T-helper 22 cell (primary cell): Measurements from ENCODE around the gene WDR1.

Source experiments
- DNase-seq: peaks from one replicate; pipeline ENCODE4 v3.0.0-alpha.2; 2020; ENCODE audit warnings: low read depth

The WDR1 gene

DNA sequence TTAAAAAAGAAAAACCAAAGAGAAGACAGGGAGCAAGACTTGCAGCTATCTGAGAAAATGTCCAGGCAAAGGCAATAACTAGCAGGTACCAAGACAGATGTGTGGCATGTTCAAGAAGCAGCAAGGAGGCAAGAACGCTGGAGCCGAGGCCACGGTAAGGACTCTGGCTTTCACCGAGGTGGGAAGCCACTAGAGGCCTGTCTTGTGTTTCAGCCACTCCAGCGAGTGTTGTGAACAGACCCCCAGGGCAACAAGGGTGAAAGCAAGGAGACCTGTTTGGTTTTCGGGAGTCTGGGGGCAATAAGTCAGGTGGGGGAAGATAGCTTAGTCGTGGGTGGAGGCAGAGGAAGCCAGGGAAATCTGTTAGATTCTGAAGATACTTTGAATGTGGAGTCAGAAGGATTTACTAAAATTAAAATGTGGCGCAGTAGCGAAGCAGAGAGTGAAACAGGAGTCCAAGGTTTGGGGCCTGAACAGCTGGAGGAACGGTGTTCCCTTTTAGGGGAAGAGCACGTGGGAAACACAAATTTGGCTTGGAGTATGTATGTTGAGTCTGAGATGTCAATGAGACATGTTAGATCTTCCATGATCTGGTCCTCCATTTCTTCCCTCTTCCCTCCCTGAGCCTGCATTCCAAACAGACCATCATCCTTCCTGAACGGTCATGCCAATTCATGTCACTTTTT, 3.1 kb downstream of the WDR1 start:
- no peak for DNase-seq

DNA sequence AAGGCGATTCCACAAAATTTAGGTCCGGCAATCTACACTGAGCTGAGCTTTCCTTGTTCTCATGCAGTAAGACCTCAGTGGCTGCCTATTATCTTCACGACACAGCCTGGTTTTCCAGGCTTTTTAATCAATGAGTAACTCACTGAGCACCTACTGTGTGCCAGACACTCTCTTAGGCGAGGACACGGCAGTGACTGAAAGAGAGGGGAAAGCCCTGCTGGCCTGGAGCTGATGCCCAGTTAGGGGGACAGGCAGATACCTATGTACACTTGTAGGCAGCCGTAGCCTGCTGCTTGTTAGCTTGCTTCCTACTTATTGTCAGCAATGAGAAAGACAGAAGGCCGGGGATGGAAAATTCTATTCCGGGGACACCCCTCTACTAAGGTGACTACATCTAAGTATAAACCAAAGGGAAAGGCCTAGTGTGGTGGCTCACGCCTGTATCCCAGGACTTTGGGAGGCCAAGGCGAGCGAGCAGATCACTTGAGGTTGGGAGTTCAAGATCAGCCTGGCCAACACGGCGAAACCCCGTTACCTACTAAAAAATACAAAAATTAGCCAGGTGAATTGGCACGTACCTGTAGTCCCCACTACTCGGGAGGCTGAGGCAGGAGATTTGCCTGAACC, 3.8 kb downstream of the WDR1 start:
- no peak for DNase-seq

DNA sequence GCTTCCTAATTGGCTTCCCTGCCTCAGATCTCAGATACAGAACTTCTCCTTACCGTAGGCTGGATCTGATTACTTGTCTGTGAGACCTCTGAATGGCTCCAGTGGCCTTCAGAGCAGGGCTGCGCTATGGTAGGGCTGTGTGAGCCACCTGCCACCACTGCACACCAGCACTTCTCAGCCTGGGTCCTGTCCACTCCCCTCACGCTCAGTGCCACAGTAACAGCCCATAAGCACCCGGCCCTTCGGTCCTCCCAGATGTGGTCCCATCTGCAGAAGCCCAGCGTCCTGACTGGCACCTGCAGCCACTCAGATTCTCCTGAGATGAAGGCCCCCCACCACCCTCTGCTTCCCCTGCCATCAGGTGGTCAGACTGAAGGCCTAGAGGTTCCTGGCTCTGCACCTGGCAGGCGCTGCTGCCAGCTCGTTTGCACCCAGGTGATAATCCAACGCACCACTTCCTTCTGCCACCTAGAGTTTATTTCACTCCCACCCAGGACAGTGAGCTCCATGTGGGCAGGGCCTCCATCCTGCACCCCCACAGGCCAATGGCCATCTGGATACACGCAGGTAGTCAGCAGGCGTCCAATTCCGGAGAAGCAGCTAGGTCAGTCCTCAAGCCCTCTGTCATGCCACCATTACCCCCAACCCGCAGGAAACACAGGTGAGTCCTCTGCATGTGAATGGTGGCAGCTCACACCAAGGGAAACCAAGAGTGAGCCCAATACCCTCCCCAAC, 5.4 kb downstream of the WDR1 start:
- DNase-seq = no peak

DNA sequence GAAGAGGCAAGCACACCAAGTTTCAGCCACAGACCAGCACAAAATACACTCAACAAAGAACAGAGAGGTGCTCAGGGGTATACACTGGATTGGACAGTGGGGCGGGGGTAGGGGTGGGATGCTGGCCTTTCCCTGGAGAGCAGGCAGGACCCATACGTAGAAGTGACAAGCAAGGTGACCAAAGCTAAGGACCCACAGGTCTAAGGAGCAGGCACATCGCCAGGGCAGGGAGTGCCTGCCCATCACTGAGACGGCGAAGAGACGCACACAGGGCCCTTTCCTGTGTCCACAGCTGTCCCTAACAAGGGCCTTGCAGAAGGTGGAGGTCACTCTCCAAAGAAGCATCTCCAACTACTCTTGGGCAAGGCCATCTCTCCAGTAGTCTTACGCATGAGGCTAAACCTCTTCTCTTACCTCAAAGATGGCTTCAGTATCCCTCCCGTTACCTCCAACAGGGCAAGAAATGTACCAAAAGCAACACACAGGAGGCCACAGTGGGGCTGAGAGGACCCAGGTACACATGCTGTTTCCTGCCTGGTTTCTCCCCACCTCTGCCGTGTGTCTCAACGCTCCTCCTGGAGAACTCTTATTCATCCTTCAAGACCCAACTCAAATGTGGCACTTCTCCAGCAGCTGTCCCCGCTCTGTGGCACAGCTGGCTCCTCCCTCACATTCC, 6.5 kb downstream of the WDR1 start:
- DNase-seq = no peak

DNA sequence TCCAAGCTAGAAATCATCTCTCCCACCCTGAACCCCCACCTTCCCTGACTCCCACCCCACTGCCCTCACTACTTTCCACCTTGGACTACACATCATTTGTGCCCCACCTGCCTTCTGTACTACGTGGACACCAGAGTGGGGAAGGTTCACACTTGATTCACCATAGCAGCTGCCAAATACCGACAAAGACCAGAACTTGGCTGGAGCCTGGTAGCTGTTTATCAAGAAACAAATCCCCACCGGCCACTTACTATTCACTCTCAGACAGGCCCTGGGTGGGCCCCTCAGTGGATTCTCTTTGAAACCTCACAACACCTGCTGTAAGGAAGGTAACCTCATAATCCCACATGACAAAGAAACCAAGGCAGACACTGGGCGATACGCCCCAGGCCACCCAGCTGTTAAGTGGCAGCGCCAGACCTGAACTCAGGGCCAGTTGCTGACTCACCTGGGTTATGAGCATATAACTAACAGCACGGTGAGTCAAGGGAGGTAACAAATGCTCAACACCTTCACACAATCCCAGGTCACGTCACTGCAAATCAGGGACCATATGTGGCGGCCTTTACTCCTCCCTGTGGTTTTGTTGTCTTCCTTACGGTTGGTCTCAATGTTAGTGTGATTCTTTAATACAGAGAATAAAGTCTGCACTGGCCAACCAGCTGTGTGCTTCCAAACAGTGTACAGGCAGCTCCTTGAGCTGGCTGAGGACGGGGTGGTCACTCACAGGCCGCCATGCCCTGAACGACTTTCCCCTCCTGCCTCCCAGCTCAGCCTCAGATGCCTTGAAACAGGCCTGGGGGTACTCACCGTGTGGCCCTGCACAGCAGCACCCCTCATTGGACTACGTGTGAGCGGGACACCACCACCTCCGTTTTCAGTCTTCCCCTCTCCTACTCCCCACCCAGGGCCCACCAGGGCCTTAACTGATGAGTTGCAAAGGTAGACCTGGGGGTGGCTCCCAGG, 7.5 kb downstream of the WDR1 start:
- peak; percentile 50 for DNase-seq

DNA sequence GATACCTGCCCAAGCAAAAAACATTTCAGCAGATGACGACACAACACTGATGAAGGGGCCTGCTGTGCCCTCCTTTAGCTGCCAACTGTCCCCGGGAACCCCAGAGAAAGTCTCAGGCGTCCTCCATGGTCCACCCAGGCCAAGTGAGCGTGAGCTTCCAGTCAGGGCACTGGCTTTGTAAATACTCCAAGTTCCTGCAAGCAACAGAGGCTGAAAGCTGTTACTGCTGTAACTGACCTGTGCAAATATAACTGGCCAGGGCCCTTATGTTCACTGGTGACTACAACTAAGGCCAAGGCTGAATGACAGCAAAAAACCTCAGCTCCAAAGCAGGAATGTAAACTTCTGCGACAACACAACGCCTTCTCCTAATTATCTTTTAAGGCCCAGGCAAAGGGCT, 8.2 kb downstream of the WDR1 start:
- DNase-seq = no peak

DNA sequence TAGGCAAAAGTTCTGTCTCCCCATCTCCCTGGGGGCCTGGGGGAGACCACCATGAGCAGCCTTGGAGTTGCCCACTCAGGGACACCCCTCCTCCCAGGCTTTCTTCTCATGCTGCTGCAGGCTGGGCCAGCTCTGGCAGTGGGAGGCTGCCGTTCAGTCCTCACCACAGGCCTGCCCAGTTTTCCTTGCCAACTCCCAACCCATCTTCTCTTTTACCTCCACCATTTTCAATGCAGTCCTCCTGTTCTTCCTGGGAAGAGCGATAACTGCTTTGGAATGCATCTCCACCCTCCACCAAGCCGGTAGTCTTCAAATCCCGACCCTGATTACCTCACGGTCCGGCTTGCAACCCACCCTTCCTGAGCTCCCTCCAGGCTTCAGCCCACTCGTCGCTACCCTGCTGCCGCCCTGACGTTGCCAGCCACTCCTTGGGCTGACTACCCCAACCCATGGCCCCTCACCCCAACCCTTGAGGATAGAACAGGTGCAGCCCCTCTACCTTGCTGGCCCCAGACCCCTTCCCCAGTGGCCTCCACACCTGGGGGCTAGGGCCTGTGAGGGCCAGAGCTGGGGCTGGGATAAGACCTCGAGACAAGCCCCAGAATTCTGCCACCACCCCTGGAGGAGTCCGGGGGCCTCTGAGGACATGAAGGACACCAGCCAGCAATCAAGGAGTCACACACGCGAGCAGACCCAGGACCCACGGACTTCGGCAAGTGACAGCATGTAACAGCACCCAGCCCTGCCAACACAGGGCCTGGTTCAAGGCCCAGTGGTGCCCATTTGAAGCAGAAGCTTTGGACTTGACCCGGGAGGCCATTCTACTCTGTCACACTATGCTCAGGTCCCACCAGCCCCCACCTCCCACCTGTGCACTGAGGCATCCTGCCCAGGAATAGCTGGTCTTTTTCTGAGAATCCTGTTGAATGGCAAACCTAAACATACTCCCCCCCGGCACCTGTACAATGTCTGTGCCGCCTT, 9.2 kb downstream of the WDR1 start:
- DNase-seq = no peak

DNA sequence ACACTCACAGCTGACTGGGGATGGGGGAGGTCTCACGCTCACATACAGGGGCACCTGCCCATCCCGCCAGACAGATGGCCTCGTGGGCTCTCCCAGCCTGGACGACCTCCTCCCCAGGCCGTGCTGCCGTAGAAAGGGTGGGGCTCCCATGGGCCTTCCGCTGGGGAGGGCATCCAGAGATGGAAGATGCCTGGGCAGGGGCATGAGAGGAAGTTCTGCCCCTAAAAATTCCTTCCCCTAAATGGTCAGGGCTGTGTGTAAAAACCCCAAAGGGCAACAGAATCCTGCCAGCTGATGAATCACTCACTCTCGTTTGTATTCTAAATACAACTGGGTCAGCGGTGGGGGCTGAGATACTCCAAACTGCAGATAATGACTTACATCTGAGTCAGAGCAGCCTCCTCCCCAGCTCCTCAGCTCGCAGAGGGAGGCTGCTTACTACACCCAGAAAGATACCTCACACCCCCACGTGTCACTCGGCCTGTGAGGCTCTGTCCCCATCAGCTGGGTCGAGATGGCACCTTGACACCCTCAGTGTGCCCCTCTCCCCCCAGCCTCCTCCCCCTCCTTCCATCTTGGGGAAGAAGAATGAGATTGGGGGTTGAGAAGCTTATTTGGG, 10.1 kb downstream of the WDR1 start:
- DNase-seq = peak; percentile 69

DNA sequence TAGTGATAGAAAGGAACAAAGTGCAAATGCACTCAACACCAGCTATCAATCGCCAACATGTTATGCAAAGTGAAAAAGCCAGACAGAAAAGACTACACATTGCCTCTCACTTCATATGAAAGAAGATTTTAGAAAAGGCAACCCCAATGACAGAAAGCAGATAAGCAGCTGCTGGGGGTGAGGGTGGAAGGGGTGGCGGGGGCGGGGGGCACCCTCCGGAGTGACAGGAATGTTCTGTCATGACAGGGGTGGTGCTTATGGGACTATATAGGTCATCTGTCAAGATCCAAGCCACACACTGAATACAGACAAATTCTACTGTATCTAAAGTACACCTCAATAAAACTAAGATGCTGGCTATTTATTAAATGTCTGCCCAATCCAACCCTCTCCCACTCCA, 10.7 kb downstream of the WDR1 start:
- DNase-seq = no peak

DNA sequence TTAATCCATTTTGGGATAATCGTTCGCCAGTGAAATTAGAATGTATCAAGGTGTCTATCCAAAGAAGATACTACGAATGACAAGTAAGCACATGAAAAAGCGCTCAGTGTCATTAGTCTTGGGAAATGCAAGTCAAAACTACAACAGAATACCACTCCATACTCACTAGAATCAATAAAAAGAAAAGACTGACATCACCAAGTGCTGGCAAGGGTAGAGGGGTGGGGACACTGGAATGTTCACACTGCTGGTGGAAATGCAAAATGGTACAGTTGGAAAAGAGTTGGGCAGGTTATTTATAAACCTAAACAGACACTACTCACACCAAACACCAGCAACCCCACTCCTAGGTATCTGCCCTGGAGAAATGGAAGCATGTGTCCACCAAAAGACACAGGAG, 11.2 kb downstream of the WDR1 start:
- DNase-seq = no peak

DNA sequence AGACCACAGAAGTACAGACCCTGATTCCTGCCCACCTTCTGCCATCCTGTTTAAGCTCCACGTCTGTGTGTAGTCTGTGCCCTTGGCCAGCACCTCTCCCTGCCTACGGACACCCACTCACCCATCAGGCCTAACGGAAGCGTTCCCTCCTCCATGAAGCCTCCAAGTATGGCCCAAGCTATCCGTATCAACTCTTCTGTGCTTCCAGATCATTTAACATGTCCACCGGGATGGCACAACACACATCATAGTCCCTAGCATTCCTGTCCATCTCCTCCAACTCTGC, 11.7 kb downstream of the WDR1 start:
- DNase-seq = no peak

DNA sequence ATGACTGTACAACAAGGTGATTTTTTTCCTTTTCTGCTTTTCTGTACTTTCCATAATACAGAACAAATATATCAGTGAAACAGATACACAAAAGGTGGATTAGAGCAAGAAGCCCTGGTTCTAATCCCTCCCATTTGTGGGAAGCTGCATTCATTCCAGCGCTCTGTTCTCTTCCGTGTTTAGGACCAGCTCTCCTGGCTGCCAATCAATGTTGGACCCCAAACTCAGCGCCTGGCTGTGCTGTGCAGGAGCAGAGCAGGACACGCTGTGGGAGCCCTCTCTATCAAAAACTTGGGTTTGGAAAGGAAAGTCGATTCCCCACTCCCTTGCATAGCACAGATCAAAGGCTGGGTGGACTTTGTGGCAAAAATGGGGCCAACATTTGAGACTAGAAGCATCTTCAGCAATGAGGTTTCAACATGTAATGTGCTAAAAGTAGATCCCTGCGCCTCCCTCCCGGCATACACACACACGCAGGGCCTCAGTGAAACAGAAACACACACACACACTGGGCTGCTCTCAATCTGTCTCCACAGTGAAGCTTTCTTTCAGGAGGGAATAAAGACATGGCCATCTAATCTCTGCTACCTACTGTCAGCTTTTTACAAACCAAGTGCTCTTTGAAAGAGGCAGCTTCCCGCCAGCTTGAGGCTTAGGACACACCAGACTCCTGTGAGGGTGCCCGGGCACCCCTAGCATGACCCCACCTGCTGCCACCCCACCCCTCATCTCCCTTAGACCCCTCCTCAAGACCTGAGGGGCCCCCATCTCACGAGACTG, 12.2 kb downstream of the WDR1 start:
- DNase-seq = no peak

DNA sequence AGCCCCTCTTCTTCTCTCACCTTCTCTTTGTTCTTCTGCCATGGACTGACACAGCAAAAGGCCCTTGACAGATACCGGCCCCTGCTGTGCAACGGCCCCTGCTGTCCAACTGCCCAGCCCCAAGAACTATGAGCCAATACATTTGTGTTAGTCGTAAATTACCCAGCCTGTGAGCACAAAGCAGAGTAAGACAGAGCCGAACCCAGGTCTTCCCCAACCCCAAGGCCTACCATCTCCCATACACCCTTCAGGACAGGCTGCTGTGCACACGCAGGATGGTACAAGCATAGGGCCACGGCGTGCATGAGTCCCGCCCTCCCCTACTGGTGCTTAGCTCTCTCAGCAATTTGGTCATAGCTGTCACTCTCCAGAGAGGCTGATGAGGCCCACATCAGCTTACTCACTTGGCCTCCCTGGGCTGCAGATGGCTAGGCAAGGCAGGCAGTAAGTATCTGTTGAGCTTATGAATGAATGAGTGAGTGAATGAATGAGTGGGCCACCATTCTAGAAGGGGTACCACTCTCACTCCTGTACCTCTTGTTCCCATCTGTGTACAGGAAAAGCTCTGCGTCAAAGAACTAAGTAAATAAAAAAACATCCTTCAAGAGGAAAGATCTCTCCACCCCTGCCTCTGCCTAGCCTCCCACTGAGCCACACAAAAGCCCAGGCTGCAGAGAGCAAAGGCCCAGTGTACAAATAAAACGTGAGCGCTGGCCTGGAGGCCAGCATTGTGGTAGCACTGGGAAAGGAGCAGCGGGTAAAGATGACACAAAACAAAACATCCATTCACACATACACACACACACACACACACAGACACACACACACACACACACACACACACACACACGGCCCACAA, 13.9 kb downstream of the WDR1 start:
- no peak for DNase-seq

DNA sequence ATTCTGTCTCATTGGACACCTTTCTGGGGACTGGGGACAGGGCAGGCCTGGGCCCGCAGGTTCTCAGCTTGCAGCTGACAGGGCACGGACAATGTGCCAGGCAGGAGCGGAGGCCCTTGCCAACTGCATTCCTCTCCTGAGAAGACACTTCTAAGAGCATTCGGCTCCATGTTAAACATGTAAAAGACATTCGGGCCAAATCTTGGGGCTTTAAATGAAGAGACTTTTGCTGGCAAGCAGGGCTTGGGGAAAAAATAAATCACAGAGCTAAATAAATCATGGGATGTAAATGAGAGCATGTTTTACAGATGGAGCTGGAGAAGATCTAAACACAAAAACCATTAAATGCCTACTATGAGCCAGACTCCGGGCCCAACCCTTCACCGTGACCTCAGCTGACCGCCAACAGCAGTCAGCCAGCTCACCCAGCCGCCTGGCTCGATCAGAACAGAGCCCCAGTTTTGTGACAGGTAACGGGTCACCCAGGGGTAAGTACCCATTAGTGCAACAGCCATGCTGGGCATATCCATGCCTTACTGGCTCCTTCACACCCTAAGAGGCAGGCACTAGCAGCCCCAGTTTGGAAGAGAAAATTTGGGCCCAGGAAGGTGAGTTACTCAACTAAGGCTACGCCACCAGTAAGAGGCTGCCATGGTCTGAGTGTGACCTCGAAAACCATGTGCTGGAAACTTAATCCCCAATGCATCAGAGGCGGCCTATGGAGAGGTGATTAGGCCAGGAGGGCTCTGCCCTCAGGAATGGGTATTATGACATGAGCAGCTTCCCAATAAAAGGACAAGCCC, 14.7 kb downstream of the WDR1 start:
- DNase-seq = no peak

DNA sequence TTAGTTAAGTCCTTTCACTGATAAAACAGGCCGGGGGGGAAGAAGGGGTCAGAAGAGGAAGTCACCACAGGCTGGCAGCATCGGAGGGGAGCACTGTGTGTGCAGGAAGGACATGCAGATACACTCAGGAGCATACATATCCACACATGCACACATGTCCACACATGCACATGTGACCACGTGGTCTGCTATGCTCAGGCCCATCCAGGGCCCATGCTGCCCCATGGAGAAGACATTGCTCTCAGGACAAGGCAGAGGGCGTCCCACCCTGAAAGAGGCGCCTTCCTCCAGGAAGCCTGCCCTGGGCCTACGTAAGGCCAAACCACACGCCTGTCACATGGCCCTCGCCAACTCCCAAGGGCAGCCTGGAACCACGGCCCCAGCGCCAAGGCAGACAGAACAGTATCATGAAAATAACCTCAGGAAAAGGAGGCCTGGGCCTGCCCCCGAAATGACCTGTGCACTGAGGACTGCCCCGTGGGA, 15.8 kb downstream of the WDR1 start:
- DNase-seq = no peak

DNA sequence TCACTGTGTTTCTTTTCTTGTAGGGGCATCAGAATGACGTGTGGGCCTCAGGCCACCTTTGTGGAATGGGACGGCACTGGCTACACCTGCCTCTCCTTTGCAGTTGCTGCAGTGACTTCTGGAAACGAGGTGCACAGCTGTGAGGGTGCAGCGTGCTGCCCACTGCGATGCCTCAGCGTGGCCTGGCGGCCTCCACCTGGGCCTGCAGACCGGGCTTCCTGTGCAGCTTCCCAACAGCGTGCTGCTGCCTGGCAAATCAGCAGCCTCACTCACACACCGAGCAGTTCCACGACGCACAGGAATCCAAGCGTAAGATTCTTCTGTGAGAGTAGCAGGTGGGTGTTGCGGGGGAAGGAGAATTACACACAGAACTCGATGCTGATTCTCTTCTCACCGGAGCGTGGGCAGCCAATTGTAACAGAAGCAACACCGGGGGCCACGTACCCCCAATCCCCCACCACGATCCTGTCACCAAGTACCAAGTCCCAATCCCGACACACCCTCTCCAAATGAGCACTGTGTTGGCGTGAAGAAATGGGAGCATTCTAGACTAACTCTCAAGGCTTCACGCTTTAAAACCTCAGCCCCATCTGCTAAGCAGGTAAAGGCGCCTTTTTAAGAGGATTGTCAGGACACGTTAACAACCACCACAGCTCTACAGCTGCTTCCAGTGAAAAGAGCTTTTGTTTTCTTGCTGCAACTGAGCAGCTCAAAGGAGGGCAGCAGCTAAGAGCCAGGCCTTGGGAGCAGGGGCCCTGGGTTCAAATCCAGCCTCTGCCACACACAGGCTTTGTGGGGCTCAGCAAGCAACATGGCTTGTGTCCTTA, 16.9 kb downstream of the WDR1 start:
- DNase-seq = no peak

DNA sequence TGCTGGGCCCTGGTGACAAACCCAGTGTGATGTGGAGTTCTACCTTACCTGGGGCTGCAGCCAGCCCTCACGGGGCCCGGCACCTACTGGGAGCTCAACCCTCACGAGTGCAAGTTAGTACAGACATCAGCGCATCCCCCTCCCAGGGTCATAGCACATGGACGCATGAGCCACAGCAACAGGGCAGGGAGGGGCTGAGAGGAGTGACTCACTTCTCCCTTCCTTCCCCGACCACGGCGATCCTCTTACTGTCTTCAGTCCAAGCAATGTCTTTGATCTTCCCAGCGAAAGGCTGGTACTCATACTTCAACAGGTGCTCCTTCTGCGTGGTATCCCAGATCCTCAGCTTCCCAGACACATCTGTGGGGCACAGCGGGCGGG, 17.8 kb downstream of the WDR1 start:
- peak; percentile 55 for DNase-seq
